Muscle layer of duodenum (tissue), 2 donors: ENCODE measurements around the gene NAV2.

ENCODE experiments used
- H3K27ac ChIP-seq: one replicate; pipeline ENCODE4 v1.7.0; 2013; ENCODE audit warnings: mild to moderate bottlenecking, low read length
- H3K27me3 ChIP-seq: one replicate; pipeline ENCODE4 v1.7.0; 2013; ENCODE audit warnings: low read depth, mild to moderate bottlenecking, control low read depth, low read length
- H3K36me3 ChIP-seq, 2 donors: one replicate each; pipeline ENCODE4 v1.7.0; 2013; ENCODE audit warnings: low read length in 2 of 2, control low read depth in 1 of 2, mild to moderate bottlenecking in 1 of 2; ENCODE audit not compliant: insufficient read depth in 2 of 2, control insufficient read depth in 1 of 2
- H3K4me1 ChIP-seq, 2 donors: one replicate each; pipeline ENCODE4 v1.7.0; 2013; ENCODE audit warnings: low read length in 2 of 2, mild to moderate bottlenecking in 2 of 2, control low read depth in 1 of 2, moderate library complexity in 1 of 2; ENCODE audit not compliant: insufficient read depth in 2 of 2, control insufficient read depth in 1 of 2
- H3K4me3 ChIP-seq, 2 donors: one replicate each; pipeline ENCODE4 v1.7.0; 2013; ENCODE audit warnings: low read length in 2 of 2, low read depth in 1 of 2, mild to moderate bottlenecking in 1 of 2
- H3K9me3 ChIP-seq, 2 donors: one replicate each; pipeline ENCODE4 v1.7.0; 2013; ENCODE audit warnings: low read length in 2 of 2, control low read depth in 1 of 2, mild to moderate bottlenecking in 1 of 2; ENCODE audit not compliant: control insufficient read depth in 1 of 2
- donor health status: healthy.

NAV2 gene

DNA sequence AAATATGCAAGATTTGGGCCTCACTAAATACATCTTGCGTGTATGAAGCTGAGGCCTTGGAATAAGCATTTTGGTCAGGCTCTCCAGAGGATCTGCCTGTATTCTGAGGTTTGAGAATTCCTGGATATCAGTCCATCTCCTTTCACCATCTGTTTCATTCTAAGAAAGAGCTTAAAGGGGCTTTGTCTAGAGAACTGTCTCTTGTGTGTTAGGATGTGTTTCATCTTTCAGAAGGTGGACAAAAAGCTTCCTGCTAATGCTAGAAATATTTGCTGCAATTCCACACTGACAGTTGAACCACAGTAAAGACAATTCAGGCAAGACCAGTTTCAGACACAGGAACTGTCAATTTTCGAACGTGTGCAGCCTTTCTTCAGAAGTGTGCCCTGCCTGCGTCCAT is 262.2 kb downstream of the NAV2 start:
- peaks cover 0 to 4% of the 10 kb centered on the region in 2 donors for H3K36me3 ChIP-seq
- H3K4me3 ChIP-seq = no peak overlapping the region
- H3K27me3 ChIP-seq = no peaks in the 10 kb centered on the region
- no peaks in the 10 kb centered on the region for H3K9me3 ChIP-seq
- H3K4me1 ChIP-seq = peaks cover 0 to 12% of the 10 kb centered on the region in 2 donors
- no peak overlapping the region for H3K27ac ChIP-seq

DNA sequence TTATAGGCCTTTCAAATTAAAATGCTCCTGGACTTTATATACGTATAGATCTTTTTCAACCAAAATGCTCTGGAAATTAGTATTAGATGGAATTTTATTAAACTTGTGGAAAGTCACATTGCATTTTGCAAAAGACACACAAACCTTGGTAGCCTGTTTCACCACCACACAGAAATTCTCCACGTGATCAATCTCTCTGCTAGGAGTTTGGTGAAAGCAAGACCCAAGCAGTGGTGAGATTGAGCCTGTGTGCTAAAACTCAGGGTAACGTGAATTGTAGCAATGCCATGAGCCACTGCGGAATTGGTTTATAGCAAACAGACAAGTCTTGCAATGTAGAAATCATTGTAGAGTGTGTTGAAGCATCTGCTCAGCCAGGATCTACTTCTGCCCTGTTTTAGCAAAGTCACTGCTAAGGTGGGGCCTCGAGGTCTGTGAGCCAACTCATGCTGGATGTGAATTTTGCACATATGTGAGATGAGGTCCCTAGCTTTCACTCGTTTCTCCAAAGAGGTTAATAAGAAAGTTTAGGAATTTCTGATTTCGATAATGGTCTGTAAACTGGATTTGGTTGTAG is 262.9 kb downstream of the NAV2 start:
- no peak overlapping the region for H3K4me3 ChIP-seq
- H3K27me3 ChIP-seq = no peaks in the 10 kb centered on the region
- no peak overlapping the region for H3K27ac ChIP-seq
- peaks cover 0 to 4% of the 10 kb centered on the region in 2 donors for H3K36me3 ChIP-seq
- H3K4me1 ChIP-seq = peaks cover 5 to 17% of the 10 kb centered on the region in 2 donors
- H3K9me3 ChIP-seq = no peaks in the 10 kb centered on the region

DNA sequence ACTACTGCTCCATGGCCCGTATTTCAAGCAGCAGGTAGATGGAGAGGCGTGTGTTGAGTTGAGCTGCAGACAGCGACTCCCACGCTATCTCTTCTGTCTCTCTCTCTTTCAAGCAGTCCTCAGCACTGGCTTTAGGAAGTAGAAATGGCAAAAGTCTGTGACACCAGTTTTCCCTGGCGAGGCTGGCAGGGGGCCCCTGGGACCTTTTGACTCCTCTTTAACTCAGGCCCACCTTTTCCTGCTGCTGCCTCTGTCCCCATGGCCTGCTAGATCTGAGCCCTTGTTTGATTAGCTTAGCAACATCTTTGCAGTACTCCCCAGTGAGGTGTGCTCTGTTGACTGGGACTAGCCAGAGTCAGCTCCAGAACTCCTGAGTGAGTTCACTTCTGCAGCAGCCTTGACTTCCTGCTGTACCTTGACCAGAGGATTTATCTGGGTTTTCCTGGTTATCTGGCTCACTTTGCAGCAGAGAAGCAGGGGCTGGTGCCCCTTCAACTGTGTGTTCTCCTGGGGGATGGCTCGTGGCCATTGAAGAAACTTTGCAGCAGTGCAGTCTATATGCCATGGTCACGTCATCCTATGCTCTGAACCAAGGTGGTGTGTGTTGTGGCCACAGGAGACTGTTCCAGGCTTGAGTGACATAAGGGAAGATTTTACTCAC is 263.8 kb downstream of the NAV2 start:
- no peaks in the 10 kb centered on the region for H3K27me3 ChIP-seq

GRCh38 chr11:19977941-19978340 is 265.3 kb downstream of the NAV2 start:
- H3K9me3 ChIP-seq = no peaks in the 10 kb centered on the region
- no peaks in the 10 kb centered on the region for H3K27me3 ChIP-seq
- peaks cover 5 to 28% of the 10 kb centered on the region in 2 donors for H3K4me1 ChIP-seq
- peaks cover 0 to 4% of the 10 kb centered on the region in 2 donors for H3K36me3 ChIP-seq
- H3K27ac ChIP-seq = no peak overlapping the region
- H3K4me3 ChIP-seq = no peak overlapping the region

More for the DNA sequence above, 263.8 kb downstream of the NAV2 start:
- peaks cover 0 to 4% of the 10 kb centered on the region in 2 donors for H3K36me3 ChIP-seq
- H3K27ac ChIP-seq = no peak overlapping the region
- no peak overlapping the region for H3K4me3 ChIP-seq
- no peaks in the 10 kb centered on the region for H3K9me3 ChIP-seq
- H3K4me1 ChIP-seq = peaks cover 5 to 26% of the 10 kb centered on the region in 2 donors

- peaks cover 0 to 4% of the 10 kb centered on the region in 2 donors for H3K36me3 ChIP-seq
- no peaks in the 10 kb centered on the region for H3K9me3 ChIP-seq
- no peak overlapping the region for H3K4me3 ChIP-seq
- no peaks in the 10 kb centered on the region for H3K27me3 ChIP-seq
- H3K4me1 ChIP-seq = peaks cover 5 to 29% of the 10 kb centered on the region in 2 donors
- no peak overlapping the region for H3K27ac ChIP-seq
Measured at GRCh38 chr11:19978668-19979518, 266.3 kb downstream of the NAV2 start.

GRCh38 chr11:19979519-19979845 is 266.8 kb downstream of the NAV2 start:
- H3K4me3 ChIP-seq = no peak overlapping the region
- H3K4me1 ChIP-seq = peaks cover 5 to 34% of the 10 kb centered on the region in 2 donors
- H3K9me3 ChIP-seq = no peaks in the 10 kb centered on the region
- H3K36me3 ChIP-seq = peaks cover 0 to 4% of the 10 kb centered on the region in 2 donors
- H3K27ac ChIP-seq = no peak overlapping the region
- H3K27me3 ChIP-seq = no peaks in the 10 kb centered on the region

GRCh38 chr11:19980388-19980787 is 267.8 kb downstream of the NAV2 start:
- H3K27ac ChIP-seq = no peak overlapping the region
- peaks cover 5 to 37% of the 10 kb centered on the region in 2 donors for H3K4me1 ChIP-seq
- no peaks in the 10 kb centered on the region for H3K27me3 ChIP-seq
- H3K36me3 ChIP-seq = peaks cover 0 to 4% of the 10 kb centered on the region in 2 donors
- H3K9me3 ChIP-seq = no peaks in the 10 kb centered on the region
- H3K4me3 ChIP-seq = no peak overlapping the region

- Histone ChIP-seq H3K36me3 (peaks cover 0 to 4% of the 10 kb centered on the region in 2 donors), H3K4me3 (no peak overlapping the region), H3K27me3 (no peaks in the 10 kb centered on the region), H3K27ac (peak overlapping the region; percentile 49), H3K9me3 (no peaks in the 10 kb centered on the region), H3K4me1 (peaks cover 5 to 37% of the 10 kb centered on the region in 2 donors)
Measured at GRCh38 chr11:19980957-19981669, 268.5 kb downstream of the NAV2 start.

DNA sequence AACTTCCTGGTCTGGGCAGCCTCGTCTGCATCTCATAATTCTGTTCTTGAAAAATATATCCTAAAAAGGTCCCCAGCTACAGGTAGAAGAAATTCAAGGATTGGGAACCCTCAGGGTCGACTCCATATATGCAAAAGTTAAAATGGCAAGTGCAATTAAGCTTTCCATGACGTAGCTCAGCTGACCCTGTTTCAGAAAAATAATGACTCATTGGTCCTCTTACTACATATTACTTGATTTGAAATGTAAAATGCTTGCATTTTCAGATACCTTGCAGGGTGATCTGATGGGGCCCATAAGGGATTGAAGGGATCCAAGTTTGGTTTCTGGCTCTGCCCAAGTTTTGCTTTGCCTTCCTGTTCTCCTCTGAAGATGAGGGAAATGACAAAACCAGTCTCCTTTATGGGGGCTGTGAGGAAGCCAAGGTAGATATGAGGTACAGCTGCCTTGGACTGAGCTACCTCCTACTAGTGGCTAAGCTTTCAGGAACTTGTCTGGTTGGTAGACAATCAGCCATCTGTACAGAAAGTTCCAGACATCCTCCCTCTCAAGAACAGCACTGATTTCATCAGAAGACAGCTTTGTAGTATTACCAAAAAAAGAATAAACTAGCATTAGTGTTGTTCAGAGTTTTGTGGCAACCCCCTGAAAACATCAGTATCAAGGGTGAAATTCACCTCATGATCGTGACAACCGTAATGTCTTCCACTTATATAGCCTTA is 270.3 kb downstream of the NAV2 start:
- H3K27me3 ChIP-seq = no peaks in the 10 kb centered on the region
- no peak overlapping the region for H3K4me3 ChIP-seq
- no peaks in the 10 kb centered on the region for H3K9me3 ChIP-seq
- H3K27ac ChIP-seq = no peak overlapping the region
- peaks cover 15 to 37% of the 10 kb centered on the region in 2 donors for H3K4me1 ChIP-seq
- H3K36me3 ChIP-seq = peaks cover 0 to 4% of the 10 kb centered on the region in 2 donors

GRCh38 chr11:19984048-19984742 is 271.6 kb downstream of the NAV2 start:
- Histone ChIP-seq H3K27ac (no peak overlapping the region), H3K27me3 (no peaks in the 10 kb centered on the region), H3K4me3 (no peak overlapping the region), H3K36me3 (no peaks in the 10 kb centered on the region), H3K9me3 (no peaks in the 10 kb centered on the region), H3K4me1 (peaks cover 16 to 31% of the 10 kb centered on the region in 2 donors)
